Stomach (tissue), 9 donors: ENCODE data around the gene MUSK. TPM values are rescaled to one million over a fixed set of nuclear protein-coding genes. Genes with fewer than 3 reads are reported as not detected.

Source experiments
- DNase-seq, 2 donors: peaks; one replicate each; pipeline versions ENCODE4 v3.0.0 to v3.0.0-alpha.2; 2013 to 2019
- H3K27ac ChIP-seq, 5 donors: fragments of 200-600 bp in 4 of 5; sonication (generic) in 4 of 5; one replicate each; pipeline ENCODE4 v1.5.1; 2013 to 2019; ENCODE audit warnings: mild to moderate bottlenecking in 1 of 5, moderate library complexity in 1 of 5
- H3K27me3 ChIP-seq, 3 donors: fragments of 200-600 bp; sonication (generic); one replicate each; pipeline ENCODE4 v1.5.1; 2017 to 2019; ENCODE audit warnings: mixed run types in 1 of 3
- H3K36me3 ChIP-seq, 4 donors: fragments of 200-600 bp; sonication (generic); 1 replicate in 3 of 4; 2 replicates in 1 of 4; pipeline ENCODE4 v1.5.1; 2016 to 2019
- H3K4me1 ChIP-seq, 4 donors: fragments of 200-600 bp; sonication (generic); one replicate each; pipeline ENCODE4 v1.5.1; 2016 to 2019
- H3K4me3 ChIP-seq, 4 donors: fragments of 200-600 bp; sonication (generic) in 3 of 4; one replicate each; pipeline ENCODE4 v1.5.1; 2016 to 2019; ENCODE audit warnings: mild to moderate bottlenecking in 1 of 4
- H3K9me3 ChIP-seq, 4 donors: fragments of 200-600 bp; sonication (generic); one replicate each; pipeline ENCODE4 v1.5.1; 2016 to 2019
- CTCF ChIP-seq, 7 experiments: fragments of 450-650 bp in 4 of 7; fragments of 200-600 bp in 3 of 7; sonication (generic) in 3 of 7; IDR thresholded peaks; one replicate each; pipeline ENCODE4 v1.5.1; 2016 to 2019; ENCODE audit warnings: antibody characterized with exemption in 7 of 7, control low read depth in 2 of 7, mild to moderate bottlenecking in 1 of 7
- EP300 ChIP-seq: sonication (generic); formaldehyde crosslinking; IDR thresholded peaks from one replicate; pipeline ENCODE4 v1.6.1; 2017; ENCODE audit warnings: antibody characterized with exemption
- POLR2A ChIP-seq, 4 donors: fragments of 450-650 bp; IDR thresholded peaks; one replicate each; pipeline ENCODE4 v1.6.1; 2016; ENCODE audit warnings: antibody characterized with exemption in 4 of 4, control low read depth in 2 of 4, mild to moderate bottlenecking in 1 of 4, moderate library complexity in 1 of 4
- POLR2AphosphoS5 ChIP-seq, 3 donors: sonication (generic); formaldehyde crosslinking; IDR thresholded peaks; one replicate each; pipeline ENCODE4 v1.6.1; 2016; ENCODE audit warnings: antibody characterized with exemption in 3 of 3
- WGBS, 5 donors: extraction: QIAGEN DNeasy Blood & Tissue Kit in 3 of 5; methylation state at CpG; one replicate each; pipeline versions ENCODE4 v1.1.5 to v1.1.7; 2013 to 2018; 5-methylcytosine and 5-hydroxymethylcytosine counted together
- intact Hi-C: fragments of 100-400 bp; cut with DNase I; formaldehyde crosslinking; loops from one replicate; pipeline ENCODE4 v1.15.1; 2023; ENCODE audit warnings: low total_unique reads
- polyA plus RNA-seq, 3 donors: library from polyadenylated mRNA; stranded (reverse); fragments of 200-250 nt; gene quantifications; one replicate each; pipeline ENCODE4 v1.2.3, GENCODE V29; 2013
- total RNA-seq, 5 donors: library from RNA; depleted of rRNA; stranded (reverse); fragments of >200 nt; gene quantifications; one replicate each; pipeline versions ENCODE4 v1.1.0 to v1.2.3, GENCODE V29; 2014 to 2016
- donor health status: healthy with polysubstance abuse.
- donor health status: Bipolar disorder and iron deficiency.
- donor health status: healthy.

The MUSK gene
- total and polyA plus RNA-seq, 8 donors = 0.23 to 20.4 (median 3.0) TPM

- Histone ChIP-seq H3K36me3 (no peaks in the 10 kb centered on the region), H3K27me3 (no peaks in the 10 kb centered on the region), H3K9me3 (no peaks in the 10 kb centered on the region), H3K4me1 (peaks cover 0 to 3% (median 0%) of the 10 kb centered on the region in 4 donors), H3K27ac (no peak overlapping the region), H3K4me3 (no peak overlapping the region)
- no peak for TF ChIP-seq POLR2AphosphoS5 (IDR thresholded peaks at IDR 0.05)
- peak in 5 of 7 experiments; percentile 44 to 75 (median 52) for TF ChIP-seq CTCF (IDR thresholded peaks at IDR 0.05)
- no peak for TF ChIP-seq EP300
- WGBS, 5 donors = 23 to 33% (median 28%) methylated on average over 3 of the region's 3 CpGs
- intact Hi-C loops = loop anchor here (10.0 kb wide), 1 partner anchor 179 kb away; no protein-coding TSS in a partner anchor
- DNase-seq = peak; percentile 35 to 83
These were observed 45.0 kb upstream of the MUSK start for GRCh38 chr9:110623462-110624025.

- DNase-seq = no peak
- Histone ChIP-seq H3K27ac (no peak overlapping the region), H3K4me1 (peaks cover 0 to 3% (median 0%) of the 10 kb centered on the region in 4 donors), H3K27me3 (no peaks in the 10 kb centered on the region), H3K9me3 (peaks cover 0 to 8% (median 0%) of the 10 kb centered on the region in 4 donors), H3K4me3 (no peak overlapping the region), H3K36me3 (no peaks in the 10 kb centered on the region)
- no peak for TF ChIP-seq CTCF (IDR thresholded peaks at IDR 0.05)
- no peak for TF ChIP-seq POLR2A (IDR thresholded peaks at IDR 0.05)
- intact Hi-C loops = loop anchor here (10.0 kb wide), 1 partner anchor 181 kb away; no protein-coding TSS in a partner anchor
- WGBS, 5 donors = 57 to 62% (median 60%) methylated on average over 9 of the region's 9 CpGs
These were observed 42.3 kb upstream of the MUSK start for GRCh38 chr9:110626101-110626829.

- DNase-seq = no peak
- Histone ChIP-seq H3K4me1 (no peaks in the 10 kb centered on the region), H3K4me3 (no peak overlapping the region), H3K9me3 (peaks cover 0 to 32% (median 17%) of the 10 kb centered on the region in 4 donors), H3K27ac (no peak overlapping the region), H3K27me3 (no peaks in the 10 kb centered on the region), H3K36me3 (no peaks in the 10 kb centered on the region)
- intact Hi-C loops = no loop called here
- no peak for TF ChIP-seq CTCF (IDR thresholded peaks at IDR 0.05)
- TF ChIP-seq POLR2AphosphoS5 (IDR thresholded peaks at IDR 0.05) = no peak
- TF ChIP-seq EP300 = no peak
These were observed 33.0 kb upstream of the MUSK start for GRCh38 chr9:110635589-110635988.

GRCh38 chr9:110638381-110638954 lies 30.1 kb upstream of the MUSK start:
- Histone ChIP-seq H3K4me1 (no peaks in the 10 kb centered on the region), H3K4me3 (no peak overlapping the region), H3K27ac (no peak overlapping the region), H3K9me3 (peaks cover 0 to 28% (median 16%) of the 10 kb centered on the region in 4 donors), H3K27me3 (no peaks in the 10 kb centered on the region), H3K36me3 (no peaks in the 10 kb centered on the region)
- intact Hi-C loops = no loop called here
- TF ChIP-seq CTCF (IDR thresholded peaks at IDR 0.05) (peak in 3 of 7 experiments; percentile 9 to 47 (median 20)), POLR2A (IDR thresholded peaks at IDR 0.05) (no peak)
- whole genome bisulfite sequencing, 5 donors = 42 to 55% (median 50%) methylated on average over 4 of the region's 4 CpGs
- peak in 1 of 2 donors; percentile 45 for DNase-seq
